Natural killer cell (primary cell): ENCODE measurements around the gene ARPC3. TPM values are rescaled to one million over a fixed set of nuclear protein-coding genes. Genes with fewer than 3 reads are reported as not detected.
"Not testable (repeated sequence)": the region's sequence is repeated elsewhere in the genome, so short reads cannot be mapped to it uniquely, and the experiment has no call there.

Experiments
- ATAC-seq, 3 donors: fragments of 150-1000 bp in 2 of 3; fragments of 200-7000 bp in 1 of 3; cut with Tn5 transposase; 1 replicate in 1 of 3; 2 replicates in 2 of 3; pipeline ENCODE4 v1.10.0; 2021; ENCODE audit warnings: mild to moderate bottlenecking in 2 of 3, moderate library complexity in 2 of 3
- DNase-seq, 2 donors: peaks; one replicate each; pipeline versions ENCODE4 v3.0.0 to v3.0.0-alpha.2; 2013 to 2021; ENCODE audit warnings: mixed read lengths in 1 of 2
- H3K27ac ChIP-seq: one replicate; pipeline ENCODE4 v1.5.1; 2013; ENCODE audit warnings: mild to moderate bottlenecking, low read length
- H3K27me3 ChIP-seq: one replicate; pipeline ENCODE4 v1.6.1; 2013; ENCODE audit warnings: low read length; ENCODE audit not compliant: control insufficient read depth, insufficient read depth
- H3K36me3 ChIP-seq: one replicate; pipeline ENCODE4 v1.6.1; 2013; ENCODE audit warnings: low read length; ENCODE audit not compliant: control insufficient read depth, insufficient read depth
- H3K4me1 ChIP-seq: one replicate; pipeline ENCODE4 v1.6.1; 2013; ENCODE audit warnings: low read length; ENCODE audit not compliant: control insufficient read depth, insufficient read depth
- H3K4me3 ChIP-seq: one replicate; pipeline ENCODE4 v1.5.1; 2013; ENCODE audit warnings: low read length
- H3K9me3 ChIP-seq: one replicate; pipeline ENCODE4 v1.6.1; 2013; ENCODE audit warnings: low read length; ENCODE audit not compliant: control insufficient read depth, insufficient read depth
- H3K27ac Mint-ChIP-seq, 2 donors: one replicate each; pipeline ENCODE4 v1.8.0; 2022; ENCODE audit warnings: mild to moderate bottlenecking in 2 of 2, mixed read lengths in 2 of 2, moderate library complexity in 1 of 2
- H3K27me3 Mint-ChIP-seq, 2 donors: one replicate each; pipeline ENCODE4 v1.8.0; 2022; ENCODE audit warnings: low read depth in 2 of 2, mixed read lengths in 2 of 2
- H3K36me3 Mint-ChIP-seq: one replicate; pipeline ENCODE4 v1.8.0; 2022; ENCODE audit warnings: mixed read lengths
- H3K4me1 Mint-ChIP-seq, 2 donors: one replicate each; pipeline ENCODE4 v1.8.0; 2022; ENCODE audit warnings: mixed read lengths in 2 of 2
- H3K4me3 Mint-ChIP-seq: one replicate; pipeline ENCODE4 v1.8.0; 2022; ENCODE audit warnings: mild to moderate bottlenecking, moderate library complexity, mixed read lengths
- H3K9me3 Mint-ChIP-seq, 2 donors: one replicate each; pipeline ENCODE4 v1.8.0; 2022; ENCODE audit warnings: mixed read lengths in 2 of 2
- CTCF ChIP-seq: fragments of 200-600 bp; IDR thresholded peaks from one replicate; pipeline ENCODE4 v1.8.0; 2022; ENCODE audit warnings: antibody characterized with exemption
- WGBS: methylation state at CpG from one replicate; pipeline ENCODE4 v1.1.7; 2013; ENCODE audit warnings: missing lambda C conversion rate; ENCODE audit not compliant: insufficient coverage; 5-methylcytosine and 5-hydroxymethylcytosine counted together
- intact Hi-C: fragments of 100-400 bp; cut with micrococcal nuclease; formaldehyde crosslinking; loops from one replicate; pipeline ENCODE4 v1.14.2; 2022
- total RNA-seq, 4 donors: library from RNA; stranded (reverse); fragments of 120-200 nt in 1 of 4; gene quantifications; one replicate each; pipeline versions ENCODE4 v1.2.3 to v1.2.4, GENCODE V29; 2013 to 2022

Gene ARPC3
- total RNA-seq, 3 donors from 2014 or later (not counting 1 experiment from before 2014, with no cell fraction given): 298 to 344 (median 311) TPM

GRCh38 chr12:110421159-110421661, 28.9 kb downstream of the ARPC3 start:
- H3K4me3 ChIP-seq: no peak overlapping the region
- no peak overlapping the region for H3K4me3 Mint-ChIP-seq
- H3K27me3 Mint-ChIP-seq: peaks cover 0 to 5% of the 10 kb centered on the region in 2 donors
- no peaks in the 10 kb centered on the region for H3K36me3 Mint-ChIP-seq
- no peak overlapping the region for H3K27ac ChIP-seq
- no peaks in the 10 kb centered on the region for H3K27me3 ChIP-seq
- WGBS: 69% methylated on average over 2 of the region's 3 CpGs
- no peak overlapping the region for H3K27ac Mint-ChIP-seq
- DNase-seq (no peak), ATAC-seq (no peak)
- no peak for TF ChIP-seq CTCF
- H3K36me3 ChIP-seq: no peaks in the 10 kb centered on the region
- intact Hi-C loops: no loop called here
- H3K9me3 Mint-ChIP-seq: no peaks in the 10 kb centered on the region
- H3K4me1 Mint-ChIP-seq: no peaks in the 10 kb centered on the region
- H3K4me1 ChIP-seq: no peaks in the 10 kb centered on the region
- no peaks in the 10 kb centered on the region for H3K9me3 ChIP-seq

GRCh38 chr12:110420644-110421043, 29.5 kb downstream of the ARPC3 start:
- DNase-seq, ATAC-seq, H3K36me3 ChIP-seq, H3K36me3 Mint-ChIP-seq, H3K27me3 Mint-ChIP-seq, H3K27ac ChIP-seq, H3K9me3 Mint-ChIP-seq, H3K4me1 Mint-ChIP-seq, H3K9me3 ChIP-seq, H3K27ac Mint-ChIP-seq, H3K4me3 ChIP-seq, intact Hi-C loops, H3K27me3 ChIP-seq, H3K4me1 ChIP-seq, H3K4me3 Mint-ChIP-seq: not testable (repeated sequence)
- 100% methylated on average over 1 of the region's 1 CpG for WGBS

GRCh38 chr12:110417113-110417512, 33.0 kb downstream of the ARPC3 start:
- H3K27ac Mint-ChIP-seq, H3K4me3 Mint-ChIP-seq, H3K9me3 Mint-ChIP-seq, H3K36me3 ChIP-seq, H3K4me1 Mint-ChIP-seq, H3K4me1 ChIP-seq, H3K27ac ChIP-seq, ATAC-seq, H3K27me3 Mint-ChIP-seq, DNase-seq, H3K27me3 ChIP-seq, H3K4me3 ChIP-seq, H3K36me3 Mint-ChIP-seq, intact Hi-C loops, H3K9me3 ChIP-seq: not testable (repeated sequence)
- WGBS: 53% methylated on average over 3 of the region's 3 CpGs

- H3K4me3 Mint-ChIP-seq, H3K4me1 Mint-ChIP-seq, H3K9me3 ChIP-seq, H3K27me3 ChIP-seq, H3K9me3 Mint-ChIP-seq, H3K36me3 ChIP-seq, DNase-seq, H3K27ac Mint-ChIP-seq, ATAC-seq, intact Hi-C loops, H3K4me3 ChIP-seq, H3K36me3 Mint-ChIP-seq, H3K27ac ChIP-seq, H3K4me1 ChIP-seq: not testable (repeated sequence)
- H3K27me3 Mint-ChIP-seq: peaks cover 17 to 18% of the 10 kb centered on the region in 2 donors
- 94% methylated on average over 6 of the region's 6 CpGs for WGBS
Observed at GRCh38 chr12:110410086-110410485, 40.1 kb downstream of the ARPC3 start.

GRCh38 chr12:110405126-110405662, 44.9 kb downstream of the ARPC3 start:
- H3K36me3 Mint-ChIP-seq, H3K27ac Mint-ChIP-seq, DNase-seq, H3K36me3 ChIP-seq, H3K4me3 Mint-ChIP-seq, H3K9me3 ChIP-seq, H3K9me3 Mint-ChIP-seq, intact Hi-C loops, H3K27me3 Mint-ChIP-seq, H3K27ac ChIP-seq, H3K27me3 ChIP-seq, H3K4me3 ChIP-seq, ATAC-seq: not testable (repeated sequence)
- 90% methylated on average over 16 of the region's 16 CpGs for WGBS
- H3K4me1 ChIP-seq: peaks cover 18% of the 10 kb centered on the region
- peaks cover 12 to 19% of the 10 kb centered on the region in 2 donors for H3K4me1 Mint-ChIP-seq
